Smooth muscle cell (in vitro differentiated cells): ENCODE data around the gene HOXD9. TPM values are rescaled to one million over a fixed set of nuclear protein-coding genes. Genes with fewer than 3 reads are reported as not detected.
A peak's percentile ranks its signal among the peaks of the same experiment; 100 is the strongest.

Source experiments
- DNase-seq: peaks from one replicate; lab custom pipeline; 2025; ENCODE audit not compliant: unreplicated experiment; lab: John Stamatoyannopoulos, UW
- H2AFZ ChIP-seq: fragments of 200-600 bp; sonication (generic); 2 replicates; pipeline ENCODE4 v1.6.0; 2016; ENCODE audit warnings: antibody characterized with exemption, low read depth, mild to moderate bottlenecking
- H3F3A ChIP-seq: fragments of 200-600 bp; sonication (generic); 2 replicates; pipeline ENCODE4 v1.6.0; 2017; ENCODE audit warnings: antibody characterized with exemption, low read depth
- H3K27ac ChIP-seq: fragments of 200-600 bp; sonication (generic); 2 replicates; pipeline ENCODE4 v1.5.1; 2016; ENCODE audit warnings: low read depth, mild to moderate bottlenecking
- H3K27me3 ChIP-seq: fragments of 200-600 bp; sonication (generic); 2 replicates; pipeline ENCODE4 v1.6.1; 2016; ENCODE audit warnings: low read depth, mild to moderate bottlenecking
- H3K36me3 ChIP-seq: fragments of 200-600 bp; sonication (generic); 2 replicates; pipeline ENCODE4 v1.5.1; 2016; ENCODE audit warnings: low read depth
- H3K4me1 ChIP-seq: fragments of 200-600 bp; sonication (generic); 2 replicates; pipeline ENCODE4 v1.5.1; 2016; ENCODE audit warnings: low read depth
- H3K4me2 ChIP-seq: fragments of 200-600 bp; sonication (generic); 2 replicates; pipeline ENCODE4 v1.6.0; 2016; ENCODE audit warnings: mild to moderate bottlenecking
- H3K4me3 ChIP-seq: fragments of 200-600 bp; sonication (generic); 2 replicates; pipeline ENCODE4 v1.5.1; 2016; ENCODE audit warnings: mild to moderate bottlenecking
- H3K79me2 ChIP-seq: fragments of 200-600 bp; sonication (generic); 2 replicates; pipeline ENCODE4 v1.6.0; 2016; ENCODE audit warnings: low read depth, mild to moderate bottlenecking
- H3K9ac ChIP-seq: fragments of 200-600 bp; sonication (generic); 2 replicates; pipeline ENCODE4 v1.6.0; 2016; ENCODE audit warnings: low read depth
- H3K9me3 ChIP-seq: fragments of 200-600 bp; sonication (generic); replicated peaks from 2 replicates; pipeline ENCODE4 v1.5.1; 2016; ENCODE audit warnings: low read depth
- H4K20me1 ChIP-seq: fragments of 200-600 bp; sonication (generic); 2 replicates; pipeline ENCODE4 v1.6.0; 2016; ENCODE audit warnings: low read depth
- WGBS: methylation state at CpG from one replicate; pipeline ENCODE4 v1.1.7; 2016; ENCODE audit warnings: low lambda C conversion rate; 5-methylcytosine and 5-hydroxymethylcytosine counted together
- polyA plus RNA-seq: library from polyadenylated mRNA; unstranded; fragments of >200 nt; fragmentation: Nextera tagmentation; extraction: Ambion mirVana; gene quantifications from 2 replicates; pipeline ENCODE4 v1.2.1, GENCODE V29; 2016
- total RNA-seq: library from RNA; depleted of rRNA; stranded (reverse); fragments of >200 nt; gene quantifications from 2 replicates; pipeline ENCODE4 v1.2.3, GENCODE V29; 2014
- TF ChIP-seq, protein P1 (sequence below): fragments of 200-600 bp; sonication (generic); IDR thresholded peaks from 2 replicates; pipeline ENCODE4 v1.5.1; 2017; ENCODE audit warnings: borderline replicate concordance, mild to moderate bottlenecking, antibody characterized with exemption; ENCODE audit not compliant: insufficient read depth, poor library complexity, severe bottlenecking

Gene HOXD9
- total and polyA plus RNA-seq, 2 experiments from 2014 or later: 0.49 to 2.2 TPM

DNA sequence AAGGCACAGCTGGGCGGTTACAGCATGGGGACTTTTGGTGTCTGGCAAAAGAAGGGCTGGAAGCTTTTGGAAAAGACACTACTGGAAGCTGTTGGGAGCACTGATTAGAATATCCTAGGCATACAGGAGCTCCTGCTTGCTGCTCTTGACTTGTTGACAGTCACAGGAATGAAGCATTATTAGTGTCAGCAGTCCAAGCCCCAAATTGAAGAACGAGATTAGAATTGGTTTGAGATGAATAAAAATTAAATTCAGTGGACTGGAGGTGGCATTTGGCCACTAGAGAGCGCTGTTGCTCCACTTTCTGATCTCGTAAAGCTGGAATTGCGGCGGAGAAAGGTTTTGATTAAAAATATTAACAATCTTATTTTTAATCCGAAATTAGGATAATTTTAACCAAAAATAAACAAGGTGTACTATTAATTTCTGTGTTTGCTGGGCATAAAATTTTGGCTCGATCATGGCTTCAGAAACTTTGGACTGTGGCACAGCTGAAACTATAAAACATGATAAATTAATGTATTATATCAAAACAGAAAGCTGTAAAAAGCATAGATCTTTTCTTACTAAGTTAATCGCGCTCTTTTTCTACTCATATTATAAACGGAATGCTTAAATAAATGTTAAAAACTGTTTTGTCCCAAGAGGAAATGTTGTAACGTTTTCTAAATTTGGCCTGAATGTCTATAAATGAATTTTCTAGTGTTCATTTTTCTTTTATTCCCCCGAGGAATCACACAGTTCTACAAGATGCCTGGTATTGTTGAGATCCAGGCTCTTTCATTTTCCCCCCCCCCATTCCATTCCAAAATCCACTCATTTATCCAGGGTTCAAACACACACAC is 4.6 kb downstream of the HOXD9 start:
- DNase-seq: no peak
- Histone ChIP-seq H2AFZ (no peak overlapping the region), H3K36me3 (no peaks in the 10 kb centered on the region), H3K27ac (no peak overlapping the region), H3F3A (no peaks in the 10 kb centered on the region), H3K4me2 (no peak overlapping the region), H3K4me1 (peaks cover 7% of the 10 kb centered on the region), H3K79me2 (no peaks in the 10 kb centered on the region), H3K4me3 (no peak overlapping the region), H3K9me3 (no peaks in the 10 kb centered on the region), H3K9ac (no peak overlapping the region), H4K20me1 (peaks cover 23% of the 10 kb centered on the region), H3K27me3 (peaks cover 98% of the 10 kb centered on the region)
- TF ChIP-seq, protein P1, sequence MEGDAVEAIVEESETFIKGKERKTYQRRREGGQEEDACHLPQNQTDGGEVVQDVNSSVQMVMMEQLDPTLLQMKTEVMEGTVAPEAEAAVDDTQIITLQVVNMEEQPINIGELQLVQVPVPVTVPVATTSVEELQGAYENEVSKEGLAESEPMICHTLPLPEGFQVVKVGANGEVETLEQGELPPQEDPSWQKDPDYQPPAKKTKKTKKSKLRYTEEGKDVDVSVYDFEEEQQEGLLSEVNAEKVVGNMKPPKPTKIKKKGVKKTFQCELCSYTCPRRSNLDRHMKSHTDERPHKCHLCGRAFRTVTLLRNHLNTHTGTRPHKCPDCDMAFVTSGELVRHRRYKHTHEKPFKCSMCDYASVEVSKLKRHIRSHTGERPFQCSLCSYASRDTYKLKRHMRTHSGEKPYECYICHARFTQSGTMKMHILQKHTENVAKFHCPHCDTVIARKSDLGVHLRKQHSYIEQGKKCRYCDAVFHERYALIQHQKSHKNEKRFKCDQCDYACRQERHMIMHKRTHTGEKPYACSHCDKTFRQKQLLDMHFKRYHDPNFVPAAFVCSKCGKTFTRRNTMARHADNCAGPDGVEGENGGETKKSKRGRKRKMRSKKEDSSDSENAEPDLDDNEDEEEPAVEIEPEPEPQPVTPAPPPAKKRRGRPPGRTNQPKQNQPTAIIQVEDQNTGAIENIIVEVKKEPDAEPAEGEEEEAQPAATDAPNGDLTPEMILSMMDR: peak; percentile 95
- WGBS: 7% methylated on average over 13 of the region's 13 CpGs

DNA sequence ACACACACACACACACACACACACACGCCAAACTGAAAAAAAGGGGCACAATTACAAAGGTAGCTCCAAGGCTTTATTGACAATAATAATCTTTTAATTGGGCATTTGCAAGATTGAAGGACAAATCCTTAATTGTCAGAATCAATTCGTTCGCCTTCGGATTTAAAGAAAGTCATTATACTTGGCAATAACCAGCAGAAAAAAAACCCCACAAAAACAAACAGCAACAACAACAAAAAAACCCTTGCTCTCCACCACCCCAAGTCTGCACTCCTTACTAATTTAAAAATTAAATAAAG is 5.2 kb downstream of the HOXD9 start:
- H4K20me1 ChIP-seq: peaks cover 18% of the 10 kb centered on the region
- 51% methylated on average over 4 of the region's 4 CpGs for WGBS
- H3K4me1 ChIP-seq: peaks cover 7% of the 10 kb centered on the region
- H3K4me3 ChIP-seq: no peak overlapping the region
- DNase-seq: no peak
- no peak overlapping the region for H2AFZ ChIP-seq
- H3K79me2 ChIP-seq: no peaks in the 10 kb centered on the region
- no peaks in the 10 kb centered on the region for H3K36me3 ChIP-seq
- no peak overlapping the region for H3K4me2 ChIP-seq
- H3K9ac ChIP-seq: no peak overlapping the region
- TF ChIP-seq, protein P1: no peak
- H3K27me3 ChIP-seq: peaks cover 98% of the 10 kb centered on the region
- H3K9me3 ChIP-seq: no peaks in the 10 kb centered on the region
- no peaks in the 10 kb centered on the region for H3F3A ChIP-seq
- no peak overlapping the region for H3K27ac ChIP-seq

DNA sequence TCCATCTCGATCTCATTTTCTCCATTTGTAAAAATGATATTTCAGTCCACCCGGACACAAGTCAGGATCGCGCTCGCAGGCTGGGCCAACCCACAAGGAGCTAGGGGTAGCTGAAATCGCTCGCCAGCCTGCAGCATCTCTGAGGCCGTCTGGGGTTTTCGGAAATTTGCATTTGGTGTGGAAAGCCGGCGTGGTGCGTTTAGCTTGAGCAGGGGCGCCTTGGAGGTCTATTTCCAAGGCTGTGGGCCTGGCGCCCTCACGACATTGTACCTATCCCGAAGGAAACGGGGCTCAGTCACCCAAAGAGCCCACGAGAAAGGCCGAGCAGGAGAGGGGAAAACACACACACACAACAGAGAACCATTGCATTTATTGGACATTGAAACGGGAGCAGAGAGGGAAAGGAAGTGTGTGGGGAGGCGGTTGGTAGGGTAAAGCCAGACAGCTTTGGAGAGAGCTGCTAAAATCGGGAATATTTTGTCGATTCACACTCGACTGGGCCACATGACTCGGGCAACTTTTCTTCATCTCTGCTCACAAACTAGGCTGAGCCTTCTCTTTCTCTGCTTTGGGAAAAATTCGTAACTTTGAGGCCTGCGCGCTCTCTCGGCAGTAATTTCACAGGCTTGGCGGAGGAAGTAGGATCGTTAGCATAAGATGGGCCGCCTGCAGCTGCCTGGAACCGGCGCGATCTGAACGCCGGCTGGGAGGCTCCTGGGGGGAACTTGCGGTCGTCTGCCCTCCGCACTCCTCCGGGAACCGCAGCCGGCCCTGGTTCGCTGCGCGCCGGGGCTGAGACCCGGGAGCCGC is 5.9 kb downstream of the HOXD9 start:
- H3K4me1 ChIP-seq: peaks cover 7% of the 10 kb centered on the region
- H3K27ac ChIP-seq: no peak overlapping the region
- no peak overlapping the region for H3K9ac ChIP-seq
- 8% methylated on average over 47 of the region's 49 CpGs for WGBS
- H4K20me1 ChIP-seq: peaks cover 12% of the 10 kb centered on the region
- no peaks in the 10 kb centered on the region for H3F3A ChIP-seq
- peaks cover 98% of the 10 kb centered on the region for H3K27me3 ChIP-seq
- TF ChIP-seq, protein P1: no peak
- H3K4me2 ChIP-seq: peak overlapping the region; percentile 87
- H3K79me2 ChIP-seq: no peaks in the 10 kb centered on the region
- H3K36me3 ChIP-seq: no peaks in the 10 kb centered on the region
- peak overlapping the region; percentile 54 for H3K4me3 ChIP-seq
- no peaks in the 10 kb centered on the region for H3K9me3 ChIP-seq
- no peak for DNase-seq
- H2AFZ ChIP-seq: peak overlapping the region; percentile 17
